NCI-H2196 treated with DMSO at 0.1 percent for 48 hours (cell line): Measurements from ENCODE around the gene IDS.
A peak's percentile ranks its signal among the peaks of the same experiment; 100 is the strongest.
"Not testable (repeated sequence)": the region's sequence is repeated elsewhere in the genome, so short reads cannot be mapped to it uniquely, and the experiment has no call there.

Source experiments
- DNase-seq: peaks from one replicate; lab custom pipeline; 2025; ENCODE audit not compliant: unreplicated experiment; lab: John Stamatoyannopoulos, UW

Gene IDS, protein sequence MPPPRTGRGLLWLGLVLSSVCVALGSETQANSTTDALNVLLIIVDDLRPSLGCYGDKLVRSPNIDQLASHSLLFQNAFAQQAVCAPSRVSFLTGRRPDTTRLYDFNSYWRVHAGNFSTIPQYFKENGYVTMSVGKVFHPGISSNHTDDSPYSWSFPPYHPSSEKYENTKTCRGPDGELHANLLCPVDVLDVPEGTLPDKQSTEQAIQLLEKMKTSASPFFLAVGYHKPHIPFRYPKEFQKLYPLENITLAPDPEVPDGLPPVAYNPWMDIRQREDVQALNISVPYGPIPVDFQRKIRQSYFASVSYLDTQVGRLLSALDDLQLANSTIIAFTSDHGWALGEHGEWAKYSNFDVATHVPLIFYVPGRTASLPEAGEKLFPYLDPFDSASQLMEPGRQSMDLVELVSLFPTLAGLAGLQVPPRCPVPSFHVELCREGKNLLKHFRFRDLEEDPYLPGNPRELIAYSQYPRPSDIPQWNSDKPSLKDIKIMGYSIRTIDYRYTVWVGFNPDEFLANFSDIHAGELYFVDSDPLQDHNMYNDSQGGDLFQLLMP

DNA sequence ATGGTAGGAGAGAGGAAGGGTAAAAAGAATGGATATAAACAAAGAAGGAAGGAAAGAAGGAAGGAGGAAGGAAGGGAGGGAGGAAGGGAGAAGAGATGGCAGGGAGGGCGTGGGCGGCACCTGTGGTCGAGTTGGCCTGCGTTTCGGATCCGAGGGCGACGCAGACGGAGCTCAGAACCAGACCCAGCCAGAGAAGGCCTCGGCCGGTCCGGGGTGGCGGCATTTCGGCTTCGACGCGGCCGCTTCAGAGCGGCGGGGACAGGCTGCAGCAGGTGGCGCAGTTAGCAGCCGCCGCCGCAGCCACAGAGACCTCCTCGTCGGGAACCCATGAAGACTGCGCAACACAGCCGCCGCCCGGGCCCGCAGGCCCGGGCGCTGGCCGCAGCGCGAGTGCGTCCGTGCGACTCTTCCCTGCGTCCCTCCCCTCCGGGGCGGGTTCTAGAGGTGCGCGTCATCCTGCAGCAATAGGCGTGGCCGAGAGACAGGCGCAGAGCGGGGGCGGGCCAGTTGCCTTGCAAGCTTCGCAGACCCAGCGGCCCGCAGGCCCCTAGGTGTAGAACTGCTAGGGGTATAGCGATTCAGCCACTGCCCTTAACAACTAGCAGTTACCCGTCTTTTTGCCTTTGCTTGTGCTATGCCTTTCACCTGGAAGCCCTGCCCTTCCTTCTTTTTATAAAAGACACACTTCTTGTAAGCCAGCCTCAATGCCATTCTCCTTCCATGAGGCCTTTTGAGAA is at the start of gene IDS:
Gene IDS (minus strand): TSS at position 392 of the 737 bp plus-strand sequence. CDS start 169 bp downstream, at position 223.
- peak; percentile 45 for DNase-seq

DNA sequence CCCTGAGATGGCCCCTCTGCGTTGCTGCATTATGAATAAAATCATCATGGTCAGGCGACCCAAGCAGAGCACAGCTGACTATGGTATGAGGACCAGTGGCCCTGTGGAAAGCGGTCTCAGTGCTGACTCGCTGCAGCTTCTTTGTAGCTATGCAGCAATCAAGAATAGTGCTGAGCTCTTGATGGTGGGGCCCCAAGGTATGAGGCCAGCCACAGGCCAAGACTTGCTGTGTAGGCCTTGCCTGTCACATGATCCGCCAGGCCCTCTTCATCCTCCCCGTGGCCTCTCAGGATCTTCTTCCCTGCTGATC is 46.8 kb upstream of the IDS start:
- DNase-seq: not testable (repeated sequence)

DNA sequence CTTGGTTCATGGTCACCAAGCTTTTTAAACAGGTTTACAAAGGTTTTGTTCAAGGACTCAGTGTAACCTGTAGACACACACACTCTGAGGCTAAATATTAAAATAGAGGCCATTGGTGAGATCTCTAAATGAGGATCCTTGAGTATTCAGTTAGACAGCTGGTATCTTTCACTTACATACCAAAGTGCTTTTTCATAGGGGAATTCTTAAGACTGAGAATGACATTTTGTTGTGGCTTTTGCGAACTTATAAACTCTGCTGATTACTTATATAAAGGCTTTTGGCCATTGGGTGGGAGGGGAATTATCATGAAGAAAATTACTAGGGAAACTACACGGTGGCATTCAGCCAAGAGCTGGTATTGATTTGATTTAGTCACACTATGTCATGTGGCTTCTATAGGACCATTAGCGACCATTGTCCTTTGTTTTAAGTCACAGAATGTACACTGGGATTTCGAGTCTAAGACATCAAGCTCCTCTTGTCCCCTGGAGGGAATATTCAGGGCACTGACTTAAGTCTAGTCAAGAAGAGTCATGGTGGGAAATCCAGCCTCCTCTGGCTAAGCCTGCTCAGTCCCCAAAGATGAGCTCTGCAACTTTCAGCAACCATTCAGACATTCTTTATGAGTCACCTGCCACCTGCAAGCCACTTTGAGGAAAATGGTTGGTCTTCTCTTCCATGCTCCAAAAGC is 46.3 kb upstream of the IDS start:
- not testable (repeated sequence) for DNase-seq

GRCh38 chrX:149550454-149550853 is 45.3 kb upstream of the IDS start:
- DNase-seq: not testable (repeated sequence)

GRCh38 chrX:149549701-149550100 is 44.6 kb upstream of the IDS start, which contains the start of gene HSFX3:
TSS of gene HSFX3 (minus strand) at chrX:149549924. CDS start at chrX:149549852, 72 bp downstream.
- not testable (repeated sequence) for DNase-seq

GRCh38 chrX:149547782-149548181 is 42.7 kb upstream of the IDS start:
- DNase-seq: not testable (repeated sequence)

- DNase-seq: not testable (repeated sequence)
These were observed 41.9 kb upstream of the IDS start for GRCh38 chrX:149546962-149547361.

GRCh38 chrX:149545545-149546543 is 40.7 kb upstream of the IDS start:
- not testable (repeated sequence) for DNase-seq

- DNase-seq: no peak
These were observed 36.5 kb upstream of the IDS start for GRCh38 chrX:149541521-149542047.

GRCh38 chrX:149540621-149541520 is 35.8 kb upstream of the IDS start, which contains the start of gene EOLA1:
TSS of gene EOLA1 (plus strand) at chrX:149541012. CDS start at chrX:149545631, 4,619 bp downstream.
- DNase-seq: peak; percentile 86

- peak; percentile 86 for DNase-seq
These were observed 35.1 kb upstream of the IDS start for GRCh38 chrX:149540131-149540620.

- DNase-seq: peak; percentile 86
These were observed 34.4 kb upstream of the IDS start for GRCh38 chrX:149539283-149540130.

DNA sequence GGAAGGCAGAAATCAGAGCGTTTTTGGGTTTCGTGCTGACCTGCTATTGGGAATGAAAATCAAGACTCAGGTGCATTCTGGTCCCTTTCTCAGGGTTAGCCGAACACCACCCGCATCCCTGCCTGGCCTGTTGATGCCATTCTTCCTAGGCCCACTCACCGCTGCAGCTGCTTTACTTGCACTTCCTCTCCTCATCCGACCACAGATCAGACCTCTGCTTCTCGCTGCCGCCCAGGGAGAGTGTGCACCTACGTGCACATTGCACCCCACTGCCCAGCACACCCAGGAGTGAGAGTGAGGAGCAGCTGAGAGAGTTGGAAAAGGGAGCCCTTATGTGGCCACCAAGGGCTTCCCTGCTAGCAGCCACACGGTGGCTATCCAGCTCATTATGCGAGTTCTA is 32.4 kb upstream of the IDS start:
- DNase-seq: not testable (repeated sequence)

- DNase-seq: not testable (repeated sequence)
These were observed 30.0 kb upstream of the IDS start for GRCh38 chrX:149534926-149535602.

DNA sequence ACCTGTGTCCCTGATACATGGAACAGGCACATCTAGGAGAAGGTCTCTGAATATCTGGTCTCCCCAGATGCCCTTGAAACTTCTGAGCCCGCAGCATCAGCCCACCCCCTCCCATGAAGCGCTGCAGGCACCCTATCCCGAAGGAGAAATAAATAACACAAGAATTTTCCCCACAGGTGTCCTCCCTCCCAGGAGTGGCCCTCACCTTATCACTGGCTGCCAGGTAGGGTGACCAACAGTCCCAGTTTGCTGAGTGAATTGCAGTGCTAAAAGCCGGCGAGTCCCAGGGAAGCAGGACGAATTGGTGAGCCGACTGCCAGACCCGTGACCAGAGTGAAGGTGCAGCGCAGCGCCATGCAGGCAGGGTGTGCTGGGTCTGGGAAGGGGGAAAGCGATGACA is 28.9 kb upstream of the IDS start:
- not testable (repeated sequence) for DNase-seq

GRCh38 chrX:149532868-149533267 is 27.8 kb upstream of the IDS start:
- not testable (repeated sequence) for DNase-seq

DNA sequence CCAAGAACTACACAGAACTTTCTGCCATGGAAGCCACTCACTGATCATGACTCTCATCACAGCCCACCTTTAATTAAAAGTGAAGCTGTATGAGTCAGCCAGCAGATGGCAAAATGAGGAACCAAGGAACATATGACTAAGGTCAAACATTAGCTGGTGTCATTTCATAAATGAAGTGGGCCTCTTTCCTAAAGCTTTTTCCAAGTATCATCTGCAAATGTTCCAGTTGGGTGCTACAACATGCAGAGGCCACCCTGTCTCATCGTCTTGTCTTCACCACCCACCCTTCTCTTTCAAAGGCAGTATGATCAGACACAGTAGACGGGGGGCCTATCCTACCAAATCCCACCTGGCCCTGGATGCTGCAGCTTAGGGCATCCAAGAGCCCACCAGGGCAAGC is 26.5 kb upstream of the IDS start:
- DNase-seq: no peak
